Upper lobe of left lung (tissue), 4 donors: Measurements from ENCODE around the gene PNO1.

Experiments
- EP300 ChIP-seq, 4 donors: sonication (generic); formaldehyde crosslinking; IDR thresholded peaks; one replicate each; pipeline ENCODE4 v1.5.1; 2017; ENCODE audit warnings: antibody characterized with exemption in 4 of 4, control low read depth in 2 of 4
- POLR2A ChIP-seq, 4 donors: fragments of 450-650 bp; IDR thresholded peaks; one replicate each; pipeline ENCODE4 v1.5.1; 2016 to 2017; ENCODE audit warnings: antibody characterized with exemption in 4 of 4, mild to moderate bottlenecking in 2 of 4
- POLR2AphosphoS5 ChIP-seq, 2 donors: sonication (generic); formaldehyde crosslinking; IDR thresholded peaks; one replicate each; pipeline ENCODE4 v1.5.1; 2017; ENCODE audit warnings: antibody characterized with exemption in 2 of 2
- TF ChIP-seq, protein P1 (sequence below), 6 experiments: fragments of 450-650 bp in 4 of 6; fragments of 200-600 bp in 2 of 6; sonication (generic) in 2 of 6; IDR thresholded peaks; one replicate each; pipeline ENCODE4 v1.5.1; 2016 to 2019; ENCODE audit warnings: antibody characterized with exemption in 6 of 6

DNA sequence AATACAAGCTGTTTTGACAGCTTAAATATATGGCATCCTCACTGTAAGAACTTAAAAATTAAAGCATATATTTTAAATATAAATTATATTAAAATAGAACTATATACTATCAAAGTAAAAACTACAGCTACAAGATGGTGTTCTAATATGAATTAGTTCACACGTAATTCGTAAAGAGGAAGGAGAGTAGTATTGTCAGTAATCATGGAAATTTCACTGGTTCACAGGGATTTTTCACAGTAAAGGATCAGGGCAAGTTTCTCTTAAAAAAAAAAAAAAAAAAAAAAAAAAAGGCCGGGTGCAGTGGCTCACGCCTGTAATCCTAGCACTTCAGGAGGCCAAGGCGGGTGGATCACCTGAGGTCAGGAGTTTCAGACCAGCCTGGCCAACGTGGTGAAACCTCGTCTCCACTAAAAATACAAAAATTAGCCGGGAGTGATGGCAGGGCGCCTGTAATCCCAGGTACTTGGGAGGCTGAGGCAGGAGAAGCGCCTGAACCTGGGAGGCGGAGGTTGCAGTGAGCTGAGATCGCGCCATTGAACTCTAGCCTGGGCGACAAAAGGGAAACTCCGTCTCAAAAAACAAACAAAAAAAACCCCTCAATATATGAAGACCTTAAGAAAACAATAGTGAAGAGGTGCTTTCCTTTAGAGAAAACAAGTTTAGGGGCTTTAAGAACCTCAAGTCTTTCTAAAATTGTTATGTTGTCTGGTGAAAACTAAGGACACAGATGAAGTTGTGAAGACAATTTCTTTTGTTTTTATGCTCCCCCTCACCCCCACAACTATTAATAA lies 32.5 kb downstream of the PNO1 start:
- TF ChIP-seq EP300 (IDR thresholded peaks at IDR 0.05) (no peak), POLR2A (IDR thresholded peaks at IDR 0.05) (no peak), POLR2AphosphoS5 (IDR thresholded peaks at IDR 0.05) (no peak)
- TF ChIP-seq, protein P1, sequence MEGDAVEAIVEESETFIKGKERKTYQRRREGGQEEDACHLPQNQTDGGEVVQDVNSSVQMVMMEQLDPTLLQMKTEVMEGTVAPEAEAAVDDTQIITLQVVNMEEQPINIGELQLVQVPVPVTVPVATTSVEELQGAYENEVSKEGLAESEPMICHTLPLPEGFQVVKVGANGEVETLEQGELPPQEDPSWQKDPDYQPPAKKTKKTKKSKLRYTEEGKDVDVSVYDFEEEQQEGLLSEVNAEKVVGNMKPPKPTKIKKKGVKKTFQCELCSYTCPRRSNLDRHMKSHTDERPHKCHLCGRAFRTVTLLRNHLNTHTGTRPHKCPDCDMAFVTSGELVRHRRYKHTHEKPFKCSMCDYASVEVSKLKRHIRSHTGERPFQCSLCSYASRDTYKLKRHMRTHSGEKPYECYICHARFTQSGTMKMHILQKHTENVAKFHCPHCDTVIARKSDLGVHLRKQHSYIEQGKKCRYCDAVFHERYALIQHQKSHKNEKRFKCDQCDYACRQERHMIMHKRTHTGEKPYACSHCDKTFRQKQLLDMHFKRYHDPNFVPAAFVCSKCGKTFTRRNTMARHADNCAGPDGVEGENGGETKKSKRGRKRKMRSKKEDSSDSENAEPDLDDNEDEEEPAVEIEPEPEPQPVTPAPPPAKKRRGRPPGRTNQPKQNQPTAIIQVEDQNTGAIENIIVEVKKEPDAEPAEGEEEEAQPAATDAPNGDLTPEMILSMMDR (IDR thresholded peaks at IDR 0.05) = no peak
